Brain pericyte (primary cell): Measurements from ENCODE around the gene ELMO3.

Source experiments
- DNase-seq: peaks from one replicate; pipeline ENCODE4 v3.0.0-alpha.2; 2012; ENCODE audit warnings: low read depth, low spot score

Gene ELMO3

DNA sequence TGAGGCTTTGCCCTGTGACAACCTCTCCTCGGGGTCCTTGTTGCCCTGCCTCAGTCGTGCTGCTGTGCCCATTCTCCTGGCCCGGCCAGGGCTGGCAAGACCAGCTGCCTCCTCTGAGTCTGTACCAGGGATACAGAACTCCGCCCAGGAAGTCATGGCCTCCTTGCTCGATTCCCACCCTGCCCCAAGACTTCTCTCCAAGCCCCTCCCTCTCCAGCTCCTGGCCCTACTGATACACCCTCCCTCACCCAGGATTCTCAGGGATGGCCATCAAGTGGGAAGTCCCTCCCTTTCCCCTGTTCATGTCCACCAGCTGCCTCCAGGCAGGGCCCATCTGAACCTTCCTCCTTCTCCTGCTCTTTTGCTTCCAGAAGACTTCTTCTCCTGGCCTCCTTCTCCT lies 16.8 kb downstream of the ELMO3 start:
- DNase-seq: no peak

DNA sequence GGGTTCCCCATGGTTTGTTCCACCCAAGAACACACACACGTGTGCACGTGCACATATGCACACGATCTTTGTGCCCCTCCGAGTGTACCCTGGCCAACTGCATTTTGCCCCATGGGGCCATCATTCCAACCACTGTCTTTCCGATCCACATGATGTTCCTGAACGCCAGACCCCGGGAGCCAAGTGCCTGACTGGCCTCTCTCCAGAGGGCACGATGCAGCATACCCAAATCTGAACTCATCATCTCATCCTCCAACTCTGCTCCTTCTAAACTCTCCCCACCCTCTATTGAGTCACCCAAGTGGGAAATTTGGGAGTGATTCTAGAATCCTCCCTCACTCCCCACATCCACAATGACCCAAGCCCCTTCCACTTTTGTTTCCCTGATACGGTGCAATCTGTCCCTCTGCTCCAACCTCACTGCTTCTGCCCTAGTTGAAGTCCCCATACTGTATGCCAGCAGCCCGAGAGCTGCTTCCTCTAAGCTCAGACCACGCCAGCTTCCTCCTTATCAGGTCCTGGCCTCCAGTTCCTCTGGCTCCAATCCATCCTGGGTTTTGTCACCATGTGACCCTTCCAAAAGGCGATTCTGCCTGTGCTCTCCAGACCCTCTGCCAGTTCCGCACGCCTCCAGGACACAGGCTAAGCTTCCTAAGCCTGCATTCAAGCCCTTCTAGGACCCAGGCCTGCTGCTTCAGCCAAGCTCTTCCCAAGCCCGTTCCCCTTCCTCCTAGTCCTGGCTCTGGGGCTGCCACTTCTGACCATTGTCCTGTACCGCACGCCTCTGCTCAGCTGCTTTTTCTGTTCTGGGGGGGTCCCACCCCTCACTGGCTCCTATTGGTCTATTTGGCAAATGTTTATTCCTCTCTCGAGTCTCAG lies 17.9 kb downstream of the ELMO3 start:
- DNase-seq: no peak

DNA sequence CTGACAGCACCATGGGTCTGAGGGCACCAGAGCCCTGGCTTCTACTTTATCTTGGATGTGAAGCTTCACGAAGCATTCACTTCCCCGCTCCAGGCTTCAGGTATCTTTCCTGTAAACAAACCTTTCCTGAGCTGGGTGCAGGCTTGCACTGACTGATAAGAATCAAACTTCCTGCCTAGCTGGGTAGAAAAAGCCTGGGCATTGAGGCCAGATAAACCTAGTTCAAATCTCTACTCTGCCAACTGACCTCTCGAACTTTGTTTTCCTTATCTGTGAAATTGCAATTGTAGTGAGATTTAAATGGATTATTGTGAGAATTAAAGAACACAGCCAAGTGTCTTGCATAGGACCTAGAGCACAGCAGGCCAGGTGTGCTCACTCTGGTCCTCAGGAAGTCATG lies 25.1 kb downstream of the ELMO3 start:
- no peak for DNase-seq

DNA sequence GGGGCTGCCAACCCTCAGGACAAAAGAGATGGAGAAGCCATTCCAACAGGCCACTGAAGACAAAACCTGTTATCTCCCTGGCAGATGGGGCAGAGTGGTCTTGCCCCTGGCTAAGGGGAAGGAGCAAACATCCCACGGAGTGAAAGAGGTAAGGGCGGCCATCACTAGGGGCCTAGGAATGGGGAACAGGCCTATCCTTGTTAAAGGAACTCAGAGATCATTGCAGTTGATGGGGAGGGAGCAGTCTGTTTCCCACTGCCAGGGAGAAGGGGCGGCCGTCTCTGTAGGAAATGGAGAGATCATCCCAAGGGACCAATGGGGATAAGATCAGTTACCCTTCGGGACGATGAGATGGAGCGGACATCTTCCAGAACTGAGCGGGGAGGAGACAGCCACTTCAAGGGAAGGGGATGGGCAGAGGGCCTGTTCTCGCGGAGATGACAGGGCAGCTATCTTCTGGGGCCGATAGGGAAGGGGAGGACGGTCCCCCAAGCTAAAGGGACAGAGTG lies 27.4 kb downstream of the ELMO3 start:
- DNase-seq: no peak

DNA sequence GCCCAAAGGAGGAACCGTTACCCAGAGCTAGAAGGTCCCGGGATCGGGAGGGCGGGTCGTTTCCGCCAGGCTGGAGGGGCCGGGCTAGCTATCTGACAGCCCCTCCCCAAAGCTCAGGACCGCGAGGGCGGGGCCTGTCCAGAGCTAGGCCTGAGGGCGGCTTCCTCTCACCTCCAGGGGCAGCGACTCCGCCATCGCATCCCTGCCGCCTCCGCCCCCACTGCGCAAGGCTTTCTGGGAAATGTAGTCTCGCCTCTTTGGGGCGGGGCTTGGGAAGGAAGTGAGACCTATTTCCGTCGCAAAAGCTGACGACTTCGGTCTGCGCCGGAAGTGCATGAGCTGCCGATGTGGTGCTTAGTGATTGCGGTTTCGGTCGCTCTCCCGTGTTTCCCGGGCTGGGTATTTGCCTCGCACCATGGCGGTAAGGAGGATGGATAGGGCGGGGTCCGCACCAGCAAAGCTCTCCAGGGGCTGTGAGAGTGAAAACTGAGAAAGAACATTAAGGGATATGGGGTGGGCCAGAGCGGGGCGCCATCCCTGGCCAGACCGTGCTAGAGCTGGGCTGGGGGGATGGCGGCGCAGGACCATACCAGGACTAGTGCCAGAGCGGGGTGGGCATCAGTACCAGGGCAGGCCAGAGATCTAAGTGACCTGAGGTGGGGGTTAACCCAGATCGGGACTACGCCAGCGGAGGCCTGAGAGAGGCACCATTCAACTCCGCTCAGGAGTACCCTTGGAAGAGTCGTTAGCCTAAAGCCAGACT lies 28.1 kb downstream of the ELMO3 start, which contains the start of gene TMEM208:
Gene TMEM208, plus strand, starts transcription at position 327 of the 763 bp plus-strand sequence. Its CDS starts 89 bp downstream, at position 416.
- DNase-seq: peak; percentile 97

- DNase-seq: no peak
These were observed 28.6 kb downstream of the ELMO3 start for GRCh38 chr16:67227567-67227921.

GRCh38 chr16:67228034-67228785 lies 29.3 kb downstream of the ELMO3 start:
- DNase-seq: no peak

GRCh38 chr16:67228905-67229304 lies 30.0 kb downstream of the ELMO3 start:
- no peak for DNase-seq

DNA sequence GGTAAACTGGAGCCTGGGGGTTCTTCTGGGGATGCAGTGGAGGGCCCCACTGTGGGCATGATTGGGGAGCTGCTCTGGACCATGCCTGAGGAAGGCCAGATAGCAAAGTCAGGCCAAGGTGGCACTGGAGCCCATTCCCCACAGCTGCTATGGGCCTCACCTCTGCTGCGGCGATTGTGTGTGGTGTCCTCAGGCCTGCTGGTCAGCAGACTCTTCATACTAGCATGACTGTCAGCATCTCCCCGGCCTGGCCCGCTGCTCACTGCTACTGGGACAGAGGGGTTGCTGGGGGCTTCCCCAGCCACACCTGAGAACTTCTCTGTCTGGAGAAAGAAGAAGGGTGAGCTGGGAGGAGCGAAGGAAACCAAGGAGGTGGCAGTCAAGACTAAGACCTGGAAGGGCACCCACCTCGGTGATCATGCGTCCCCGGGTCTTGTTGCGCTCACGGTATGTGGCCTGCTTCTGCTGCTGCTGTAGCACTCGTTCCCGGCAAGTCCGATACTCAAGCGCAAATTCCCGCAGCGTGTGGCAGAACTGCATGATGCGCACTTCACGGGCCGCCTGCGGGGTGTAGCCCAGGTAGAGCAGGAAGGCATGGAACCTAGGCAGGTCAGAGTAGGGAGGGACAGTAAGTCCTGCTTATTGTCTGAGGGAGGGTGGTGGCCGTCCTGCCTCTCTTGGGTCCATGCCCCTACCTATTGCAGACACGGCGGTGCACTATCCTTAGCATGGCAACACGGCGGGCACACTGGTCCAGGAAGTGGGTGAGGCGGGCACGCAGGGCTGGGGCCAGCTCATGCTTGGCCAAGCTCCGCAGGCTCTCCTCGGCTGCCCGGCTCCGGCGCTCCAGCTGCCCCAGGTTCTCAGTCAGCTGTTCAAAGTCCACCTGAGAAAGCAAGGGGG lies 31.2 kb downstream of the ELMO3 start:
- DNase-seq: no peak

DNA sequence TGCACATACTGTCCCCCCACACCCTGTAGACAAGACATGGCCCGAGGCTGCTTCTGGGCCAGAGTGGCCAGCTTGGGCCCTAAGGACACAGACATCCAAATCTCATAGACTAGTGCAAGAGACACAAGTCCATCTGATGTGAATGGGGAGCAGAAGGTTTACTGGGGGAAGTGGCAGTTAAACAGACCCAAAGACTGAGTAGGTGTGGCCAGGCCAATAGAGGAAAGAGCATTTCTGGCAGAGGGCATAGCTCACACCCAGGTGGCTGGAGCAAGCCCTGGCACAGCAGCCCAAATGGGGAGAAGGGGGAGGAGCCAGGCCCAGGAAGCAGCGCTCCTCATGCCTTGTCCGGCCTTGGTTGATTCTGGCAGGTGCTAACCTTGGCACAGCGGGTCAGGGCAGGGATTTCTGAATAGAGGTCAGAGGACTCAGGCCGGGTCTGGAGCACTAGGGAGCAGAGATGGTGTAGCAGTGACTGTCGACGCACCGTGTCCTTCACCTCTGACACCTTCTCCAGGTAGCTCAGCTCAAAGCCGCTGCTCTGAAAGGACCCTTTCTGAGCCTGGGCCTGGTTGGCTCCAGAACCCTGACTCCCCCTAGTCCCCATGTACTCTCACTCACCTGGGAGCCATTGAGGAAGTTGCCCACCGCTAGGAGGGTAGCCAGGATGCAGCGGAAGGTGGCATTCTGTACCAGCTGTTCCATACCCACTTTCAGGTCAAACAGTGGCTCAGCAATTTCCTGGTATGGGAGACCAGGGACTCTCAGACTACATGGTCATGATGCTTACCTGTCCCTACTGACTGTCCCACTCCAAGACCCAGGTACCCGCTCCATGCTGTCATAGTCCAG lies 32.1 kb downstream of the ELMO3 start:
- no peak for DNase-seq

DNA sequence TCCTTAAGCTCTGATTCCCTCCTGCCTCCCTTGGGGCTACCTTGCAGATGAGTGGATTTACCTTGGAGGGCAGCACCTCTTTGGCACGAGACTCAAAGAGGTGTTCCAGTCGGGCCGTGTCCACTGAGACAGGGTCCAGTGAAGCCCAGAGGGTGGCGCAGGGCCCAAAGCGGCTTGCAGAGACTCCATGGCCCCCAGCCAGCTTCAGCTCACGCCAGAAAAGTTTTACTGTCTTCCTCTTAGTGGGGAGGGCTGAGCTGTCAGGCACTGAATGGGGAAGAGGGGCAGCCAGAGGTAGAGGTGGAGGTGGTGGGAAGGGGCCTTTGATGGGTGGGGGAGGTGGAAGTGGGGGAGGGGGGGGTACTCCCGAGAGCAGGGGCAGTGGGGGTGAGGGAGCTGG lies 34.7 kb downstream of the ELMO3 start:
- no peak for DNase-seq

GRCh38 chr16:67234180-67234597 lies 35.3 kb downstream of the ELMO3 start:
- DNase-seq: no peak

- no peak for DNase-seq
These were observed 37.1 kb downstream of the ELMO3 start for GRCh38 chr16:67235816-67236562.

- DNase-seq: no peak
These were observed 37.8 kb downstream of the ELMO3 start for GRCh38 chr16:67236563-67237395.

- no peak for DNase-seq
These were observed 38.7 kb downstream of the ELMO3 start for GRCh38 chr16:67237396-67238277.

- no peak for DNase-seq
These were observed 39.3 kb downstream of the ELMO3 start for GRCh38 chr16:67238278-67238575.

DNA sequence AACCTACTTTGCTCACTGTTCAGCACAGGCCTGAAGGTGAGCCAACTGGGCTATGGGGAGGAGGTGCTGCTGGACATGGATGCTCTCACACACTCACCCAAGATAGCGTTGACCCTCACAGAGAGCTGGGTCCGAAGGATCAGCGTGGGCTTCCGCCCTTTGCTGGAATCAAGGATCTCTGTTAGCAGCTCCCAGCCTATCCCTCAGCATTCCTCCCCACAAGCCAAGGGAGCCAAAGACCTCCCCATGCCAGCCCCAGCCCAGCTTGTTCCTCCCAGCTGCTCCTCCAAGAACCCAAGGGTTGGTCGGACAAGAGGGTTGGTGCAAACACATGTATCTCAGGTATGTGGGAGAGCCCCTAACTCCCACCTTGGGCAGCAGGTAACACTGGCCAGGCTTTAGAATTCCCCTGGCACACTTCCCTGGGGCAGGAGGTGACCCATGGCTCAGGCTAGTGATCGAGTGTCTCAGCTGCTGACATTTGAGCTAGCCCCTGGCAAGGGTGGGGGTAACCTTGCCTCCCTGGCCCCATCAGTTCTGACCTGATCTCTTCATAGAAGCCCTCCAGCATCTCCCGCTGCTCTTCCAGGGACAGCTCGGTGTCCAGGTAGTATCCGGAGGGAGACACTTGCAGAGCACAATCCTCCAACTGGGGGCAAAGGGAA lies 40.0 kb downstream of the ELMO3 start:
- no peak for DNase-seq
